ENCODE data around the gene SLC16A8.
"Not testable (repeated sequence)": the region's sequence is repeated elsewhere in the genome, so short reads cannot be mapped to it uniquely, and the experiment has no call there.

Gene SLC16A8

GRCh38 chr22:38126928-38127668 is 43.1 kb upstream of the SLC16A8 start:
- Histone ChIP-seq H3K27ac (no peak overlapping the region), H3K9me3 (ENCODE audit: low read depth, low read length) (no peaks in the 10 kb centered on the region), H3K36me3 (ENCODE audit: insufficient read depth, low read length) (no peaks in the 10 kb centered on the region), H3K4me3 (no peak overlapping the region), H3K9ac (ENCODE audit: insufficient read length) (no peak overlapping the region)
- TF ChIP-seq FOXP2 (optimal IDR thresholded peaks at IDR 0.05; ENCODE audit: control extremely low read depth, extremely low read length, insufficient read depth), result no peak
- no peak for TF ChIP-seq EZH2 (IDR thresholded peaks at IDR 0.05)
- TF ChIP-seq POLR2AphosphoS5 (IDR thresholded peaks at IDR 0.05; ENCODE audit: borderline replicate concordance, low read depth, low read length), result no peak
- no peak for DNase-seq (ENCODE audit: low read depth, low spot score)

GRCh38 chr22:38125751-38126201 is 41.8 kb upstream of the SLC16A8 start:
- no peak for DNase-seq (ENCODE audit: low read depth, low spot score)
- Histone ChIP-seq H3K9me3 (ENCODE audit: low read depth, low read length) (no peaks in the 10 kb centered on the region), H3K36me3 (ENCODE audit: insufficient read depth, low read length) (no peaks in the 10 kb centered on the region), H3K9ac (ENCODE audit: insufficient read length) (no peak overlapping the region), H3K4me3 (no peak overlapping the region), H3K27ac (no peak overlapping the region)
- TF ChIP-seq EZH2 (IDR thresholded peaks at IDR 0.05), result no peak
- TF ChIP-seq POLR2AphosphoS5 (IDR thresholded peaks at IDR 0.05; ENCODE audit: borderline replicate concordance, low read depth, low read length), result no peak
- no peak for TF ChIP-seq FOXP2 (optimal IDR thresholded peaks at IDR 0.05; ENCODE audit: control extremely low read depth, extremely low read length, insufficient read depth)

- Histone ChIP-seq H3K9me3 (ENCODE audit: low read depth, low read length) (no peaks in the 10 kb centered on the region), H3K36me3 (ENCODE audit: insufficient read depth, low read length) (no peaks in the 10 kb centered on the region), H3K9ac (ENCODE audit: insufficient read length) (no peak overlapping the region), H3K4me3 (no peak overlapping the region), H3K27ac (no peak overlapping the region)
- no peak for TF ChIP-seq FOXP2 (optimal IDR thresholded peaks at IDR 0.05; ENCODE audit: control extremely low read depth, extremely low read length, insufficient read depth)
- TF ChIP-seq EZH2 (IDR thresholded peaks at IDR 0.05), result no peak
- TF ChIP-seq POLR2AphosphoS5 (IDR thresholded peaks at IDR 0.05; ENCODE audit: borderline replicate concordance, low read depth, low read length), result no peak
- DNase-seq (ENCODE audit: low read depth, low spot score), result no peak
Observed at GRCh38 chr22:38125038-38125610, 41.1 kb upstream of the SLC16A8 start.

GRCh38 chr22:38124236-38124974 is 40.4 kb upstream of the SLC16A8 start:
- DNase-seq (ENCODE audit: low read depth, low spot score), result no peak
- no peak overlapping the region for H3K27ac ChIP-seq

GRCh38 chr22:38122616-38123015 is 38.6 kb upstream of the SLC16A8 start:
- H3K27ac ChIP-seq, result no peak overlapping the region
- no peak for TF ChIP-seq FOXP2 (optimal IDR thresholded peaks at IDR 0.05; ENCODE audit: control extremely low read depth, extremely low read length, insufficient read depth)
- TF ChIP-seq POLR2AphosphoS5 (IDR thresholded peaks at IDR 0.05; ENCODE audit: borderline replicate concordance, low read depth, low read length), result no peak
- no peak for TF ChIP-seq EZH2 (IDR thresholded peaks at IDR 0.05)
- DNase-seq (ENCODE audit: low read depth, low spot score), result no peak
- H3K4me3 ChIP-seq, result no peak overlapping the region
- H3K9me3 ChIP-seq (ENCODE audit: low read depth, low read length), result no peaks in the 10 kb centered on the region
- no peaks in the 10 kb centered on the region for H3K36me3 ChIP-seq (ENCODE audit: insufficient read depth, low read length)
- H3K9ac ChIP-seq (ENCODE audit: insufficient read length), result no peak overlapping the region

More at GRCh38 chr22:38124236-38124974, 40.4 kb upstream of the SLC16A8 start:
- Histone ChIP-seq H3K9ac (ENCODE audit: insufficient read length) (no peak overlapping the region), H3K36me3 (ENCODE audit: insufficient read depth, low read length) (no peaks in the 10 kb centered on the region), H3K4me3 (no peak overlapping the region), H3K9me3 (ENCODE audit: low read depth, low read length) (no peaks in the 10 kb centered on the region)
- TF ChIP-seq FOXP2 (optimal IDR thresholded peaks at IDR 0.05; ENCODE audit: control extremely low read depth, extremely low read length, insufficient read depth), result no peak
- TF ChIP-seq POLR2AphosphoS5 (IDR thresholded peaks at IDR 0.05; ENCODE audit: borderline replicate concordance, low read depth, low read length), result no peak
- TF ChIP-seq EZH2 (IDR thresholded peaks at IDR 0.05), result no peak

- Histone ChIP-seq H3K36me3 (ENCODE audit: insufficient read depth, low read length) (no peaks in the 10 kb centered on the region), H3K4me3 (no peak overlapping the region), H3K9ac (ENCODE audit: insufficient read length) (no peak overlapping the region), H3K27ac (no peak overlapping the region), H3K9me3 (ENCODE audit: low read depth, low read length) (no peaks in the 10 kb centered on the region)
- no peak for DNase-seq (ENCODE audit: low read depth, low spot score)
- TF ChIP-seq EZH2 (IDR thresholded peaks at IDR 0.05) (no peak), FOXP2 (optimal IDR thresholded peaks at IDR 0.05; ENCODE audit: control extremely low read depth, extremely low read length, insufficient read depth) (no peak), POLR2AphosphoS5 (IDR thresholded peaks at IDR 0.05; ENCODE audit: borderline replicate concordance, low read depth, low read length) (no peak)
Observed at GRCh38 chr22:38120359-38121110, 36.6 kb upstream of the SLC16A8 start.

- H3K36me3 ChIP-seq (ENCODE audit: insufficient read depth, low read length); H3K4me3 ChIP-seq; DNase-seq (ENCODE audit: low read depth, low spot score); H3K9ac ChIP-seq (ENCODE audit: insufficient read length); H3K9me3 ChIP-seq (ENCODE audit: low read depth, low read length); H3K27ac ChIP-seq: not testable (repeated sequence)
Observed at GRCh38 chr22:38118747-38119146, 34.8 kb upstream of the SLC16A8 start.

GRCh38 chr22:38118182-38118581 is 34.2 kb upstream of the SLC16A8 start:
- Histone ChIP-seq H3K9ac (ENCODE audit: insufficient read length) (no peak overlapping the region), H3K36me3 (ENCODE audit: insufficient read depth, low read length) (no peaks in the 10 kb centered on the region), H3K4me3 (no peak overlapping the region), H3K27ac (no peak overlapping the region), H3K9me3 (ENCODE audit: low read depth, low read length) (no peaks in the 10 kb centered on the region)
- DNase-seq (ENCODE audit: low read depth, low spot score), result no peak
- TF ChIP-seq POLR2AphosphoS5 (IDR thresholded peaks at IDR 0.05; ENCODE audit: borderline replicate concordance, low read depth, low read length), result no peak
- TF ChIP-seq EZH2 (IDR thresholded peaks at IDR 0.05), result no peak
- TF ChIP-seq FOXP2 (optimal IDR thresholded peaks at IDR 0.05; ENCODE audit: control extremely low read depth, extremely low read length, insufficient read depth), result no peak

- not testable (repeated sequence) for H3K27ac ChIP-seq; H3K9ac ChIP-seq (ENCODE audit: insufficient read length); H3K36me3 ChIP-seq (ENCODE audit: insufficient read depth, low read length); H3K4me3 ChIP-seq; DNase-seq (ENCODE audit: low read depth, low spot score); H3K9me3 ChIP-seq (ENCODE audit: low read depth, low read length)
Observed at GRCh38 chr22:38117556-38117955, 33.6 kb upstream of the SLC16A8 start.
